ENCODE data around the gene S100A7A.
"Not testable (repeated sequence)": the region's sequence is repeated elsewhere in the genome, so short reads cannot be mapped to it uniquely, and the experiment has no call there.

S100A7A gene

DNA sequence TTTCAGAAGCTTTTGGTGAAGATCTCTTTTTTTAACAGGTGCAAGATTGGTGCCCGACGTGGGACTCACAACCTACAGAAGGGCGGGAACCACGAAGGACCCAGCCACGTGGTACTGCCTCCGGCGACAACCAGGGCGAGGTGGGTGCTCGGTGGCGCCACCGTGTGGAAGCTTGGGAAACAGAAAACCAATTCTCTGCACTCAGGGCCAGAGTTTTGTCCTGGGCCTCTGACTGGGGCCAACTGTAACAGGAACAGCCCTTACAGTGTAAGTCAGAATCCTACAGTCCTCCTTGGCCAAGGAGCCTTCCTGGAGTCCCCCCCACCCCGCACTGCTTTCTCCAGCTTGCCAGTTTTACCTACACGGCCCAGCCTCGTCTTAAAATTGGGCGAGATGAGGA, 11.6 kb upstream of the S100A7A start:
- H3K4me3 ChIP-seq (replicated peaks in 1 of 2; ENCODE audit: low read depth in 2 of 2, low read length in 2 of 2) = no peak overlapping the region
- TF ChIP-seq, protein P1, sequence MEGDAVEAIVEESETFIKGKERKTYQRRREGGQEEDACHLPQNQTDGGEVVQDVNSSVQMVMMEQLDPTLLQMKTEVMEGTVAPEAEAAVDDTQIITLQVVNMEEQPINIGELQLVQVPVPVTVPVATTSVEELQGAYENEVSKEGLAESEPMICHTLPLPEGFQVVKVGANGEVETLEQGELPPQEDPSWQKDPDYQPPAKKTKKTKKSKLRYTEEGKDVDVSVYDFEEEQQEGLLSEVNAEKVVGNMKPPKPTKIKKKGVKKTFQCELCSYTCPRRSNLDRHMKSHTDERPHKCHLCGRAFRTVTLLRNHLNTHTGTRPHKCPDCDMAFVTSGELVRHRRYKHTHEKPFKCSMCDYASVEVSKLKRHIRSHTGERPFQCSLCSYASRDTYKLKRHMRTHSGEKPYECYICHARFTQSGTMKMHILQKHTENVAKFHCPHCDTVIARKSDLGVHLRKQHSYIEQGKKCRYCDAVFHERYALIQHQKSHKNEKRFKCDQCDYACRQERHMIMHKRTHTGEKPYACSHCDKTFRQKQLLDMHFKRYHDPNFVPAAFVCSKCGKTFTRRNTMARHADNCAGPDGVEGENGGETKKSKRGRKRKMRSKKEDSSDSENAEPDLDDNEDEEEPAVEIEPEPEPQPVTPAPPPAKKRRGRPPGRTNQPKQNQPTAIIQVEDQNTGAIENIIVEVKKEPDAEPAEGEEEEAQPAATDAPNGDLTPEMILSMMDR (IDR thresholded peaks at IDR 0.05; ENCODE audit: low read depth, low read length) = peak; percentile 32
- DNase-seq (ENCODE audit: low read depth in 2 of 2) = peak in 1 of 2 donors; percentile 4

- H3K4me3 ChIP-seq (replicated peaks in 1 of 2; ENCODE audit: low read depth in 2 of 2, low read length in 2 of 2); DNase-seq (ENCODE audit: low read depth in 2 of 2): not testable (repeated sequence)
Measured at GRCh38 chr1:153405825-153406599, 10.3 kb upstream of the S100A7A start.

GRCh38 chr1:153407274-153407673, 9.0 kb upstream of the S100A7A start:
- not testable (repeated sequence) for H3K4me3 ChIP-seq (replicated peaks in 1 of 2; ENCODE audit: low read depth in 2 of 2, low read length in 2 of 2); DNase-seq (ENCODE audit: low read depth in 2 of 2)

DNA sequence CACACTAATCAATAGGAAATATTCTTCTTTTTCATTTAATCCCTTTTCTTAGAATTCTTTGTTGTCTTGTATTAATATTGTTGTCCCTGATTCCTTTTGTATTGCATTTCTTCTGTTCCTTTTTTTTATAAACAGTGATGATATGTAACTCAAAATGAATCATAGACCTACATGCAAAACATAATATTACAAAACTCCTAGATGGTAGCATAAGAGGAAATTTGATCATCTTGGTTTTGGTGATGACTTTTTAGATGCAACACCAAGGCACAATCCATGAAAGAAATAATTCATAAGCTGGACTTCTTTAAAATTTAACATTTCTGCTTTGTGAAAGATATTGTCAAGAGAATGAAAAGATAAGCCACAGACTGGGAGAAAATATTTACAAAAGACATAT, 2.4 kb upstream of the S100A7A start:
- not testable (repeated sequence) for DNase-seq (ENCODE audit: low read depth in 2 of 2); H3K4me3 ChIP-seq (replicated peaks in 1 of 2; ENCODE audit: low read depth in 2 of 2, low read length in 2 of 2)

DNA sequence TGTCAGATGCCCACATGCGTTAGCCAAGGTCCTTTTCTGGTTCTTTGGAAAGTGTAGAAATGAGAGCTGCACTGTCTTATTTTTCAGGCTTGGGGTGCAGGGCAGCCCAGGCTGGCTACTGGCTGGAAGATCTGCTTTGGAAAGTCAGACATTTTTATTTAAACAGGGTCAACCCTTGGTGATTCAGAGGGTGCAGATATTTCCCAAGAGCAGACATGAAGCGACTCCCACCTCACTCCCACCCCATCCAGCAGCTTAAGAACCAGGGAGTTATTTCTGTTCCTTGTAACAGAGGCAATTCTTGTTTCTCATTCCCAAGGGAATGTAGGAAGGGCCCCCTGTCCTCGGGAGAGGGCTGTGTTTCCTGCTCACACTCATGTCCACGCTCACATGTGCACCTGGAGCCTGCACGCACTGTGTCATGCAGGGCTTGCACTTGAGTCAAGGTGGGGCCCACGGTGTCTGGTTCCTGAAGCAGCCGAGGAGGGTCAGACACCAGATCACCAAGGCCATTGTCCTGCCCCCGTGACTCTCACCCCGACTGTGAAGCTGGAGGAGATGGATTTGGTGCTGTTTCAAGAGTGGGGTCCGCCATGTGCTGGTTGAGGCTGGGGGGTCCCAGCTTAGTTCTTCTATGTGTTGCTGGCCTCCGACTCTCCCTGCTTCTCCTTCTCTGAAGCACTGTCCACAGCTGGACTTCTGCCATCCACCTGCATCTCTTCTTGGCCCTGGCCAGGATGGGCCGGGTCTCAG, 992 bp downstream of the S100A7A start:
- TF ChIP-seq, protein P1 (IDR thresholded peaks at IDR 0.05; ENCODE audit: low read depth, low read length) = no peak
- H3K4me3 ChIP-seq (replicated peaks in 1 of 2; ENCODE audit: low read depth in 2 of 2, low read length in 2 of 2) = no peak overlapping the region
- DNase-seq (ENCODE audit: low read depth in 2 of 2) = no peak

DNA sequence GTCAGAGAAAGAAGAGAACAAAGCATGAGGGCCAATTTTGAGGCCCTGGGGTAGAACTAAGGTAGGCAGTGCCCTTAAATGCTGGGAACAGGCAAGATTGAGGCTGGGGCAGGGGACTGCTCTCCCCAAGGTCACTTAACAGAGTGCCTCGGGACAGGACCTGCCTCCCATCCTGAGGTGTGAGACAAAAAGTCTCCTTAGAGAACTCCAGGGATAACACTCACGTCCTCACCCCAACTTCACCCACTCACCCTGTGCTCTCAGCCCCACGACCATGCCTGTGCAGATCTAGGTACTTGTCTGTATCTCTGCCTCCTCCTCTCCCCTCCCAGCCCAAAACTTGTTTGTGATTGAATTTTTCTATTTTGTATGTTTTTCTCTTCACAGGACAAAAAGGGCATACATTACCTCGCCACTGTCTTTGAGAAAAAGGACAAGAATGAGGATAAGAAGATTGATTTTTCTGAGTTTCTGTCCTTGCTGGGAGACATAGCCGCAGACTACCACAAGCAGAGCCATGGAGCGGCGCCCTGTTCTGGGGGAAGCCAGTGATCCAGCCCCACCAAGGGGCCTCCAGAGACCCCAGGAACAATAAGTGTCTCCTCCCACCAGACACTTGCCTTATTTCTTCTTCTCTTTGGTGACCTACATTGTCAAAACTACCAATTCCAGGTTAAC, 2.6 kb downstream of the S100A7A start:
- not testable (repeated sequence) for H3K4me3 ChIP-seq (replicated peaks in 1 of 2; ENCODE audit: low read depth in 2 of 2, low read length in 2 of 2); DNase-seq (ENCODE audit: low read depth in 2 of 2)

GRCh38 chr1:153419436-153419793, 3.1 kb downstream of the S100A7A start:
- not testable (repeated sequence) for DNase-seq (ENCODE audit: low read depth in 2 of 2); H3K4me3 ChIP-seq (replicated peaks in 1 of 2; ENCODE audit: low read depth in 2 of 2, low read length in 2 of 2)

- TF ChIP-seq, protein P1 (IDR thresholded peaks at IDR 0.05; ENCODE audit: low read depth, low read length) = no peak
Measured at GRCh38 chr1:153420306-153420705, 4.0 kb downstream of the S100A7A start.

DNA sequence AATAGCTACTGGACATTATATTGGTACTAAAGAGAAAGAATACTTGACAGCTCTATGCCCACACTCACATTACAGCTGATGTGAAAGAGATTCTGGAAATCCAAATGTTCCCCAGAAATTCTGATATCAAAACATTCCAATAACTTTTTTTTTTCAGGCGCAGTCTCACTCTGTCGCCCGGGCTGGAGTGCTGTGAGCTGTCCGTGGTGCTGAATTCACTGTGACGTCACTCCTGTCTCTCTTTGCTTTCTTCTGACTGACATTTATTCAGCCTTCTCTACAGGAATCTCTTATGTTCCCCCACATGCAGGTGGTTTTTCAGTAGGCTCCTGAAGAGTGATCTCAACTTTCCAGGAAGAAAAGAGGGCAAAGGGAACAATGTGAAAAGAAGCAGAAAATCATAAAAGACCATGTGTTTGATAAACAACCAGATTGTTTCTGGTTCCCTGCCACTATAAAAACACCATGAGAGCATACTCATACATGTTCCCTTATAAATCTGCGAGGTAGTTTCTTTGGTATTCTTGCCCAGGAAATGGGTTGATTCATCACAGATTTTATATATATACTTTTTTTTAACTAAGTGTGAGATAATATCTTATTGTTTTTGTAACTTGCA, 6.2 kb downstream of the S100A7A start:
- H3K4me3 ChIP-seq (replicated peaks in 1 of 2; ENCODE audit: low read depth in 2 of 2, low read length in 2 of 2) = no peak overlapping the region
- TF ChIP-seq, protein P1 (IDR thresholded peaks at IDR 0.05; ENCODE audit: low read depth, low read length) = no peak
- DNase-seq (ENCODE audit: low read depth in 2 of 2) = peak; percentile 65

More at GRCh38 chr1:153420306-153420705, 4.0 kb downstream of the S100A7A start:
- H3K4me3 ChIP-seq (replicated peaks in 1 of 2; ENCODE audit: low read depth in 2 of 2, low read length in 2 of 2) = no peak overlapping the region
- DNase-seq (ENCODE audit: low read depth in 2 of 2) = no peak
